ENCODE data around the gene TRPM8.
"Not testable (repeated sequence)": the region's sequence is repeated elsewhere in the genome, so short reads cannot be mapped to it uniquely, and the experiment has no call there.

The TRPM8 gene

GRCh38 chr2:233938676-233939370 is 21.6 kb downstream of the TRPM8 start:
- no peak for DNase-seq (ENCODE audit: low spot score)

GRCh38 chr2:233940376-233941276 is 23.5 kb downstream of the TRPM8 start:
- DNase-seq (ENCODE audit: low spot score), result no peak

- no peak for DNase-seq (ENCODE audit: low spot score)
These were observed 25.6 kb downstream of the TRPM8 start for GRCh38 chr2:233942731-233943130.

GRCh38 chr2:233944269-233944668 is 27.1 kb downstream of the TRPM8 start:
- DNase-seq (ENCODE audit: low spot score), result no peak

GRCh38 chr2:233944722-233945121 is 27.5 kb downstream of the TRPM8 start:
- DNase-seq (ENCODE audit: low spot score), result no peak

GRCh38 chr2:233945146-233945545 is 28.0 kb downstream of the TRPM8 start:
- DNase-seq (ENCODE audit: low spot score), result no peak

- no peak for DNase-seq (ENCODE audit: low spot score)
These were observed 33.1 kb downstream of the TRPM8 start for GRCh38 chr2:233950078-233950825.

GRCh38 chr2:233952335-233952734 is 35.2 kb downstream of the TRPM8 start:
- no peak for DNase-seq (ENCODE audit: low spot score)

- no peak for DNase-seq (ENCODE audit: low spot score)
These were observed 36.1 kb downstream of the TRPM8 start for GRCh38 chr2:233953087-233953801.

GRCh38 chr2:233960203-233960602 is 43.0 kb downstream of the TRPM8 start:
- DNase-seq (ENCODE audit: low spot score), result no peak

GRCh38 chr2:233961905-233962304 is 44.7 kb downstream of the TRPM8 start:
- no peak for DNase-seq (ENCODE audit: low spot score)

- DNase-seq (ENCODE audit: low spot score), result no peak
These were observed 47.4 kb downstream of the TRPM8 start for GRCh38 chr2:233964581-233964980.

GRCh38 chr2:233965032-233965603 is 47.9 kb downstream of the TRPM8 start:
- no peak for DNase-seq (ENCODE audit: low spot score)

- not testable (repeated sequence) for DNase-seq (ENCODE audit: low spot score)
These were observed 48.5 kb downstream of the TRPM8 start for GRCh38 chr2:233965646-233966045.

GRCh38 chr2:233966388-233966787 is 49.2 kb downstream of the TRPM8 start:
- no peak for DNase-seq (ENCODE audit: low spot score)

- no peak for DNase-seq (ENCODE audit: low spot score)
These were observed 50.0 kb downstream of the TRPM8 start for GRCh38 chr2:233967164-233967563.

- DNase-seq (ENCODE audit: low spot score), result no peak
These were observed 51.4 kb downstream of the TRPM8 start for GRCh38 chr2:233968556-233968955.

GRCh38 chr2:233972460-233972859 is 55.3 kb downstream of the TRPM8 start:
- not testable (repeated sequence) for DNase-seq (ENCODE audit: low spot score)

GRCh38 chr2:233972941-233973575 is 55.9 kb downstream of the TRPM8 start:
- DNase-seq (ENCODE audit: low spot score), result no peak

GRCh38 chr2:233973786-233974185 is 56.6 kb downstream of the TRPM8 start:
- no peak for DNase-seq (ENCODE audit: low spot score)

- DNase-seq (ENCODE audit: low spot score), result no peak
These were observed 57.4 kb downstream of the TRPM8 start for GRCh38 chr2:233974530-233975071.

All from hematopoietic multipotent progenitor cell treated with erythropoietin and hydrocortisone succinate and interleukin-3 and kit ligand, for 15 days (in vitro differentiated cells).